H9 (cell line): Measurements from ENCODE around the gene QSOX1. TPM values are rescaled to one million over a fixed set of nuclear protein-coding genes. Genes with fewer than 3 reads are reported as not detected.

ENCODE experiments used
- DNase-seq: peaks from one replicate; pipeline ENCODE4 v3.0.0-alpha.2; 2017
- H2AFZ ChIP-seq: one replicate; pipeline ENCODE4 v1.6.1; 2013; ENCODE audit warnings: mild to moderate bottlenecking, low read length, control low read depth, moderate library complexity
- H2AK5ac ChIP-seq: 2 replicates; pipeline ENCODE4 v1.6.1; 2013; ENCODE audit warnings: low read length, control low read depth, mixed read lengths; ENCODE audit not compliant: insufficient read length
- H2BK120ac ChIP-seq: one replicate; pipeline ENCODE4 v1.6.1; 2013; ENCODE audit warnings: low read depth, mild to moderate bottlenecking, low read length, control low read depth, inconsistent platforms; ENCODE audit not compliant: poor library complexity, severe bottlenecking
- H2BK12ac ChIP-seq: 2 replicates; pipeline ENCODE4 v1.6.1; 2013; ENCODE audit warnings: low read length, control low read depth, mixed read lengths, low read depth; ENCODE audit not compliant: insufficient read length
- H2BK15ac ChIP-seq: 2 replicates; pipeline ENCODE4 v1.6.1; 2013; ENCODE audit warnings: low read depth, low read length, control low read depth
- H2BK20ac ChIP-seq: one replicate; pipeline ENCODE4 v1.6.1; 2013; ENCODE audit warnings: low read depth, mild to moderate bottlenecking, low read length, control low read depth, inconsistent platforms; ENCODE audit not compliant: poor library complexity, severe bottlenecking
- H2BK5ac ChIP-seq: 2 replicates; pipeline ENCODE4 v1.6.1; 2013; ENCODE audit warnings: low read length, control low read depth, mixed read lengths; ENCODE audit not compliant: insufficient read length
- H3K14ac ChIP-seq: 2 replicates; pipeline ENCODE4 v1.6.1; 2013; ENCODE audit warnings: low read length, control low read depth; ENCODE audit not compliant: insufficient read depth
- H3K18ac ChIP-seq: 2 replicates; pipeline ENCODE4 v1.6.1; 2013; ENCODE audit warnings: low read depth, mild to moderate bottlenecking, mixed read lengths, low read length, control low read depth; ENCODE audit not compliant: insufficient read length
- H3K23ac ChIP-seq: 2 replicates; pipeline ENCODE4 v1.6.1; 2013; ENCODE audit warnings: low read length, control low read depth, mixed read lengths, low read depth; ENCODE audit not compliant: insufficient read length
- H3K23me2 ChIP-seq: 2 replicates; pipeline ENCODE4 v1.6.1; 2013; ENCODE audit warnings: low read depth, mild to moderate bottlenecking, mixed read lengths, low read length, control low read depth; ENCODE audit not compliant: insufficient read length, poor library complexity, severe bottlenecking
- H3K27ac ChIP-seq: 2 replicates; pipeline ENCODE4 v1.5.1; 2013; ENCODE audit warnings: low read length, control low read depth, mixed read lengths, low read depth; ENCODE audit not compliant: insufficient read length
- H3K27me3 ChIP-seq: 2 replicates; pipeline ENCODE4 v1.6.1; 2013; ENCODE audit warnings: low read length, control low read depth, inconsistent platforms; ENCODE audit not compliant: insufficient read depth
- H3K4ac ChIP-seq: 2 replicates; pipeline ENCODE4 v1.6.1; 2013; ENCODE audit warnings: low read depth, mild to moderate bottlenecking, control low read depth, inconsistent platforms, low read length, moderate library complexity
- H3K4me1 ChIP-seq: 2 replicates; pipeline ENCODE4 v1.6.1; 2013; ENCODE audit warnings: low read length, control low read depth, inconsistent platforms; ENCODE audit not compliant: insufficient read depth
- H3K4me2 ChIP-seq: 2 replicates; pipeline ENCODE4 v1.6.1; 2013; ENCODE audit warnings: low read length, control low read depth, mixed read lengths; ENCODE audit not compliant: insufficient read length, insufficient read depth
- H3K56ac ChIP-seq: 2 replicates; pipeline ENCODE4 v1.6.1; 2013; ENCODE audit warnings: low read depth, mild to moderate bottlenecking, mixed read lengths, low read length, control low read depth; ENCODE audit not compliant: insufficient read length
- H3K79me1 ChIP-seq: 2 replicates; pipeline ENCODE4 v1.6.1; 2013; ENCODE audit warnings: low read depth, mild to moderate bottlenecking, moderate library complexity, low read length, control low read depth, inconsistent platforms; ENCODE audit not compliant: insufficient read depth, poor library complexity, severe bottlenecking
- H3K79me2 ChIP-seq: 2 replicates; pipeline ENCODE4 v1.6.1; 2013; ENCODE audit warnings: low read length, control low read depth, inconsistent platforms; ENCODE audit not compliant: insufficient read depth
- H3K9ac ChIP-seq: 2 replicates; pipeline ENCODE4 v1.6.1; 2013; ENCODE audit warnings: low read length, control low read depth, mixed read lengths; ENCODE audit not compliant: insufficient read length; ENCODE audit errors: extremely low read depth
- H3K9me3 ChIP-seq: one replicate; pipeline ENCODE4 v1.6.1; 2013; ENCODE audit warnings: low read depth, low read length, inconsistent platforms; ENCODE audit not compliant: control insufficient read depth
- H3T11ph ChIP-seq: one replicate; pipeline ENCODE4 v1.6.1; 2013; ENCODE audit warnings: mild to moderate bottlenecking, low read length, control low read depth, inconsistent platforms
- H4K20me1 ChIP-seq: one replicate; pipeline ENCODE4 v1.6.1; 2013; ENCODE audit not compliant: control insufficient read depth, insufficient read length, insufficient read depth
- H4K5ac ChIP-seq: 2 replicates; pipeline ENCODE4 v1.6.1; 2013; ENCODE audit warnings: low read depth, mild to moderate bottlenecking, mixed read lengths, low read length, control low read depth; ENCODE audit not compliant: insufficient read length
- H4K8ac ChIP-seq: replicated peaks from 2 replicates; pipeline ENCODE4 v1.6.1; 2013; ENCODE audit warnings: low read length, control low read depth, mixed read lengths, low read depth; ENCODE audit not compliant: insufficient read length
- H4K91ac ChIP-seq: 2 replicates; pipeline ENCODE4 v1.6.1; 2013; ENCODE audit warnings: low read depth, mild to moderate bottlenecking, moderate library complexity, mixed read lengths, low read length, control low read depth; ENCODE audit not compliant: insufficient read length
- H3K27ac Mint-ChIP-seq, 3 experiments: 2 replicates in 2 of 3; 3 replicates in 1 of 3; pipeline ENCODE4 v1.8.0; 2020 to 2021; ENCODE audit warnings: mixed read lengths in 3 of 3, mild to moderate bottlenecking in 1 of 3, moderate library complexity in 1 of 3
- H3K27me3 Mint-ChIP-seq: 2 replicates; pipeline ENCODE4 v1.8.0; 2021; ENCODE audit warnings: low read depth, mild to moderate bottlenecking, moderate library complexity, mixed read lengths
- H3K36me3 Mint-ChIP-seq, 3 experiments: 2 replicates in 2 of 3; 3 replicates in 1 of 3; pipeline ENCODE4 v1.8.0; 2020 to 2021; ENCODE audit warnings: low read depth in 3 of 3, mixed read lengths in 3 of 3; ENCODE audit not compliant: insufficient read depth in 1 of 3
- H3K4me1 Mint-ChIP-seq, 2 experiments: 2 replicates each; pipeline ENCODE4 v1.8.0; 2020; ENCODE audit warnings: mixed read lengths in 2 of 2
- H3K4me3 Mint-ChIP-seq, 2 experiments: 2 replicates in 1 of 2; 3 replicates in 1 of 2; pipeline ENCODE4 v1.8.0; 2020 to 2021; ENCODE audit warnings: mild to moderate bottlenecking in 2 of 2, mixed read lengths in 2 of 2, moderate library complexity in 1 of 2
- H3K9me3 Mint-ChIP-seq, 2 experiments: 2 replicates in 1 of 2; 3 replicates in 1 of 2; pipeline ENCODE4 v1.8.0; 2020; ENCODE audit warnings: mild to moderate bottlenecking in 2 of 2, mixed read lengths in 2 of 2, moderate library complexity in 1 of 2
- WGBS: extraction: QIAGEN DNeasy Blood & Tissue Kit; methylation state at CpG from one replicate; pipeline ENCODE4 v1.1.7; 2013; ENCODE audit warnings: missing lambda C conversion rate, low lambda C conversion rate, mixed read lengths; ENCODE audit not compliant: insufficient read length; ENCODE audit errors: extremely low coverage; 5-methylcytosine and 5-hydroxymethylcytosine counted together
- total RNA-seq: library from RNA; stranded (reverse); gene quantifications from 2 replicates; pipeline ENCODE4 v1.2.1, GENCODE V29; 2021
- TF ChIP-seq, protein P1 (sequence below): fragments of 200-600 bp; sonication (generic); conservative IDR thresholded peaks from 3 replicates; pipeline ENCODE4 v1.8.0; 2021; ENCODE audit warnings: antibody characterized with exemption, mild to moderate bottlenecking

The QSOX1 gene
- total RNA-seq, 1 experiment from 2014 or later, result 79.2 TPM

DNA sequence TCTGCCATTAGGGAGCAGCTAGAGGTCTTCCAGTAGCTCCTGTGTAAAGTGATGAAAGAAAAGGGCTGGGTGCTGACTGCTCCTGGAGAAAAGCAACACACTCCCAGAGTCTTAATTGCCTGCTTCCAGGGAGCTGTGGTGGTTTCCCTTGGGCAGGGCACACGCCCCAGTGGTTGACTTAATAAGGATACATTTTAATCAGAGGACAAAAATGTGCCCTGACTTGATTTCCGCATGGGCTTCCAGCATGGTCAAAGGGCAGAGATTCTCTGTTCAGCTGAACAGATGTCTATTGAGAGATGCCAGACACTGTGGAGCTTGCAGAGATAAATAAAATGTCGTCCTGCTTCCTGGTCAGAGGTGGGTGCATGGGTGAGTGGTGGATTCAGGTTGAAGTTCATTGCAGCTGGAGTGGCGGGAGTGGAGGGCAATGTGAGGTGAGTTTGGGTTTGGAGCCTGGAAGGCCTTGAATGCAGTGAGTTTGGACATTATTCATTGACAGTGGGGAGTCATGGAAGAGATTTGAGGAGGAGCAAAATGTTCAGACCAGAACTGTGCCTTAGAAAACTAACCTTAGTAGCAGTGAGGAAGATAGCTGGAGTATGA is 16.0 kb downstream of the QSOX1 start:
- H3K4me1 ChIP-seq, result peaks cover 2% of the 10 kb centered on the region; the same call in 1 of the 2 replicates
- H3K27me3 ChIP-seq, result no peaks in the 10 kb centered on the region
- no peak overlapping the region for H3T11ph ChIP-seq
- H2AK5ac ChIP-seq, result no peak overlapping the region
- no peak overlapping the region for H3K23ac ChIP-seq
- no peaks in the 10 kb centered on the region for H3K79me1 ChIP-seq
- H2BK120ac ChIP-seq, result no peak overlapping the region
- no peak overlapping the region for H2BK20ac ChIP-seq
- DNase-seq, result no peak
- H3K36me3 Mint-ChIP-seq, result peaks cover 4 to 5% (median 5%) of the 10 kb centered on the region in 3 experiments; a peak in 5 of 7 replicates
- peak overlapping the region in 2 of 3 experiments; percentile 11 to 71; a peak in 1 of 7 replicates for H3K27ac Mint-ChIP-seq
- no peaks in the 10 kb centered on the region for H3K27me3 Mint-ChIP-seq
- H4K5ac ChIP-seq, result no peak overlapping the region
- no peak overlapping the region for H3K14ac ChIP-seq
- no peak overlapping the region for H3K56ac ChIP-seq
- WGBS, result no CpG with 5 or more reads among the region's 4 CpGs
- H3K4me1 Mint-ChIP-seq, result peaks cover 26 to 34% of the 10 kb centered on the region in 2 experiments
- H3K79me2 ChIP-seq, result no peaks in the 10 kb centered on the region
- H3K4me2 ChIP-seq, result no peak overlapping the region
- no peak overlapping the region for H3K4me3 Mint-ChIP-seq
- H2BK5ac ChIP-seq, result no peak overlapping the region
- H3K18ac ChIP-seq, result no peak overlapping the region
- no peak overlapping the region for H2AFZ ChIP-seq
- no peaks in the 10 kb centered on the region for H3K9me3 ChIP-seq
- no peaks in the 10 kb centered on the region for H3K23me2 ChIP-seq
- H4K8ac ChIP-seq, result no peak overlapping the region
- no peak overlapping the region for H3K9ac ChIP-seq
- no peak overlapping the region for H2BK12ac ChIP-seq
- no peak overlapping the region for H3K4ac ChIP-seq
- TF ChIP-seq, protein P1, sequence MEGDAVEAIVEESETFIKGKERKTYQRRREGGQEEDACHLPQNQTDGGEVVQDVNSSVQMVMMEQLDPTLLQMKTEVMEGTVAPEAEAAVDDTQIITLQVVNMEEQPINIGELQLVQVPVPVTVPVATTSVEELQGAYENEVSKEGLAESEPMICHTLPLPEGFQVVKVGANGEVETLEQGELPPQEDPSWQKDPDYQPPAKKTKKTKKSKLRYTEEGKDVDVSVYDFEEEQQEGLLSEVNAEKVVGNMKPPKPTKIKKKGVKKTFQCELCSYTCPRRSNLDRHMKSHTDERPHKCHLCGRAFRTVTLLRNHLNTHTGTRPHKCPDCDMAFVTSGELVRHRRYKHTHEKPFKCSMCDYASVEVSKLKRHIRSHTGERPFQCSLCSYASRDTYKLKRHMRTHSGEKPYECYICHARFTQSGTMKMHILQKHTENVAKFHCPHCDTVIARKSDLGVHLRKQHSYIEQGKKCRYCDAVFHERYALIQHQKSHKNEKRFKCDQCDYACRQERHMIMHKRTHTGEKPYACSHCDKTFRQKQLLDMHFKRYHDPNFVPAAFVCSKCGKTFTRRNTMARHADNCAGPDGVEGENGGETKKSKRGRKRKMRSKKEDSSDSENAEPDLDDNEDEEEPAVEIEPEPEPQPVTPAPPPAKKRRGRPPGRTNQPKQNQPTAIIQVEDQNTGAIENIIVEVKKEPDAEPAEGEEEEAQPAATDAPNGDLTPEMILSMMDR, result no peak
- H3K27ac ChIP-seq, result no peak overlapping the region
- H4K91ac ChIP-seq, result no peak overlapping the region
- no peak overlapping the region for H2BK15ac ChIP-seq
- no peaks in the 10 kb centered on the region for H3K9me3 Mint-ChIP-seq
- no peaks in the 10 kb centered on the region for H4K20me1 ChIP-seq
